HTERT RPE-1 (cell line): Measurements from ENCODE around the gene OR6B1.
"Not testable (repeated sequence)": the region's sequence is repeated elsewhere in the genome, so short reads cannot be mapped to it uniquely, and the experiment has no call there.

Source experiments
- in situ Hi-C: fragments of 300-500 bp; cut with MboI; formaldehyde crosslinking; loops from 4 replicates; pipeline ENCODE4 v1.14.3; 2020; ENCODE audit warnings: low sequenced_read_pairs

OR6B1 gene

GRCh38 chr7:144004703-144005102, 4.6 kb downstream of the OR6B1 start:
- in situ Hi-C loops, result no loop called here

- in situ Hi-C loops, result no loop called here
Observed at GRCh38 chr7:144006029-144006691, 6.0 kb downstream of the OR6B1 start.

GRCh38 chr7:144006692-144007042, 6.5 kb downstream of the OR6B1 start:
- in situ Hi-C loops, result no loop called here

GRCh38 chr7:144009361-144009760, 9.2 kb downstream of the OR6B1 start:
- in situ Hi-C loops, result no loop called here

- in situ Hi-C loops, result not testable (repeated sequence)
Observed at GRCh38 chr7:144010061-144010460, 9.9 kb downstream of the OR6B1 start.

- in situ Hi-C loops, result not testable (repeated sequence)
Observed at GRCh38 chr7:144010821-144011220, 10.7 kb downstream of the OR6B1 start.

GRCh38 chr7:144011458-144012230, 11.5 kb downstream of the OR6B1 start:
- in situ Hi-C loops, result no loop called here

- in situ Hi-C loops, result no loop called here
Observed at GRCh38 chr7:144018065-144018464, 17.9 kb downstream of the OR6B1 start.

- in situ Hi-C loops, result no loop called here
Observed at GRCh38 chr7:144019457-144019856, 19.3 kb downstream of the OR6B1 start.

- in situ Hi-C loops, result no loop called here
Observed at GRCh38 chr7:144020340-144020739, 20.2 kb downstream of the OR6B1 start.

GRCh38 chr7:144022169-144022568, 22.0 kb downstream of the OR6B1 start:
- in situ Hi-C loops, result no loop called here

GRCh38 chr7:144023171-144023827, 23.2 kb downstream of the OR6B1 start:
- in situ Hi-C loops, result no loop called here

GRCh38 chr7:144024213-144024612, 24.1 kb downstream of the OR6B1 start:
- in situ Hi-C loops, result no loop called here

GRCh38 chr7:144026203-144026883, 26.2 kb downstream of the OR6B1 start:
- in situ Hi-C loops, result no loop called here

GRCh38 chr7:144027070-144027469, 26.9 kb downstream of the OR6B1 start:
- in situ Hi-C loops, result no loop called here

GRCh38 chr7:144027974-144028373, 27.9 kb downstream of the OR6B1 start:
- in situ Hi-C loops, result no loop called here

- in situ Hi-C loops, result no loop called here
Observed at GRCh38 chr7:144028547-144028946, 28.4 kb downstream of the OR6B1 start.

- in situ Hi-C loops, result no loop called here
Observed at GRCh38 chr7:144032516-144032915, 32.4 kb downstream of the OR6B1 start.

- in situ Hi-C loops, result no loop called here
Observed at GRCh38 chr7:144032985-144033709, 33.0 kb downstream of the OR6B1 start.

GRCh38 chr7:144035385-144035784, 35.3 kb downstream of the OR6B1 start:
- in situ Hi-C loops, result no loop called here
